ENCODE measurements around the gene SEC24B.

SEC24B gene

GRCh38 chr4:109473824-109474223 is 40.2 kb downstream of the SEC24B start:
- Histone ChIP-seq H3K79me2 (ENCODE audit: low read length) (peaks cover 79% of the 10 kb centered on the region), H3K36me3 (replicated peaks; ENCODE audit: low read depth, low read length) (peaks cover 17% of the 10 kb centered on the region), H2AFZ (ENCODE audit: low read depth, low read length) (no peak overlapping the region)

GRCh38 chr4:109486007-109486406 is 52.4 kb downstream of the SEC24B start:
- Histone ChIP-seq H3K27me3 (ENCODE audit: low read depth, low read length) (no peaks in the 10 kb centered on the region), H3K4me2 (ENCODE audit: low read length) (no peak overlapping the region), H3K9me3 (ENCODE audit: insufficient read depth, low read length) (no peaks in the 10 kb centered on the region), H3K36me3 (replicated peaks; ENCODE audit: low read depth, low read length) (peaks cover 11% of the 10 kb centered on the region), H3K27ac (ENCODE audit: low read length) (no peak overlapping the region), H3K4me1 (ENCODE audit: low read length) (no peaks in the 10 kb centered on the region), H3K79me2 (ENCODE audit: low read length) (peaks cover 19% of the 10 kb centered on the region), H3K4me3 (ENCODE audit: low read length) (no peak overlapping the region), H2AFZ (ENCODE audit: low read depth, low read length) (no peak overlapping the region), H3K9ac (ENCODE audit: low read length) (no peak overlapping the region), H4K20me1 (ENCODE audit: insufficient read depth, low read length) (peaks cover 26% of the 10 kb centered on the region)
- TF ChIP-seq EZH2phosphoT487 (IDR thresholded peaks at IDR 0.05; ENCODE audit: low read depth) = no peak
- no peak for TF ChIP-seq CTCF (IDR thresholded peaks at IDR 0.05; ENCODE audit: low read depth, low read length)

More at GRCh38 chr4:109473824-109474223, 40.2 kb downstream of the SEC24B start:
- Histone ChIP-seq H3K4me3 (ENCODE audit: low read length) (no peak overlapping the region), H3K9me3 (ENCODE audit: insufficient read depth, low read length) (no peaks in the 10 kb centered on the region), H3K27me3 (ENCODE audit: low read depth, low read length) (no peaks in the 10 kb centered on the region), H3K27ac (ENCODE audit: low read length) (no peak overlapping the region), H4K20me1 (ENCODE audit: insufficient read depth, low read length) (peaks cover 45% of the 10 kb centered on the region), H3K4me2 (ENCODE audit: low read length) (no peak overlapping the region), H3K9ac (ENCODE audit: low read length) (no peak overlapping the region), H3K4me1 (ENCODE audit: low read length) (no peaks in the 10 kb centered on the region)
- TF ChIP-seq EZH2phosphoT487 (IDR thresholded peaks at IDR 0.05; ENCODE audit: low read depth) = no peak
- TF ChIP-seq CTCF (IDR thresholded peaks at IDR 0.05; ENCODE audit: low read depth, low read length) = no peak

- Histone ChIP-seq H3K27ac (ENCODE audit: low read length) (no peak overlapping the region), H3K36me3 (replicated peaks; ENCODE audit: low read depth, low read length) (peaks cover 33% of the 10 kb centered on the region), H3K79me2 (ENCODE audit: low read length) (no peaks in the 10 kb centered on the region; the same call in 1 of the 2 replicates), H3K27me3 (ENCODE audit: low read depth, low read length) (no peaks in the 10 kb centered on the region), H3K9me3 (ENCODE audit: insufficient read depth, low read length) (no peaks in the 10 kb centered on the region), H2AFZ (ENCODE audit: low read depth, low read length) (no peak overlapping the region), H3K9ac (ENCODE audit: low read length) (no peak overlapping the region), H3K4me3 (ENCODE audit: low read length) (no peak overlapping the region), H4K20me1 (ENCODE audit: insufficient read depth, low read length) (peaks cover 4% of the 10 kb centered on the region; the same call in 1 of the 2 replicates), H3K4me2 (ENCODE audit: low read length) (no peak overlapping the region), H3K4me1 (ENCODE audit: low read length) (no peaks in the 10 kb centered on the region)
- TF ChIP-seq EZH2phosphoT487 (IDR thresholded peaks at IDR 0.05; ENCODE audit: low read depth) = no peak
These were observed 60.9 kb downstream of the SEC24B start for GRCh38 chr4:109494563-109494962.

- no peaks in the 10 kb centered on the region for H3K27me3 ChIP-seq (ENCODE audit: low read depth, low read length)
- H4K20me1 ChIP-seq (ENCODE audit: insufficient read depth, low read length) = no peaks in the 10 kb centered on the region; the same call in 1 of the 2 replicates
- no peak overlapping the region for H3K4me3 ChIP-seq (ENCODE audit: low read length)
- no peak overlapping the region for H2AFZ ChIP-seq (ENCODE audit: low read depth, low read length)
- no peak overlapping the region for H3K4me2 ChIP-seq (ENCODE audit: low read length)
- H3K9me3 ChIP-seq (ENCODE audit: insufficient read depth, low read length) = no peaks in the 10 kb centered on the region
- H3K27ac ChIP-seq (ENCODE audit: low read length) = no peak overlapping the region
- TF ChIP-seq CTCF (IDR thresholded peaks at IDR 0.05; ENCODE audit: low read depth, low read length) (no peak), EZH2phosphoT487 (IDR thresholded peaks at IDR 0.05; ENCODE audit: low read depth) (no peak)
- no peaks in the 10 kb centered on the region for H3K4me1 ChIP-seq (ENCODE audit: low read length)
- H3K79me2 ChIP-seq (ENCODE audit: low read length) = no peaks in the 10 kb centered on the region
- H3K9ac ChIP-seq (ENCODE audit: low read length) = no peak overlapping the region
- H3K36me3 ChIP-seq (replicated peaks; ENCODE audit: low read depth, low read length) = peaks cover 36% of the 10 kb centered on the region
These were observed 61.9 kb downstream of the SEC24B start for GRCh38 chr4:109495514-109495913.
